Heart left ventricle (tissue), 16 donors: ENCODE data around the gene LCK. TPM values are rescaled to one million over a fixed set of nuclear protein-coding genes. Genes with fewer than 3 reads are reported as not detected.

Experiments
- ATAC-seq, 4 donors: fragments of 200-7000 bp; cut with Tn5 transposase; one replicate each; pipeline ENCODE4 v1.9.1; 2020 to 2022; ENCODE audit warnings: moderate library complexity in 4 of 4, mild to moderate bottlenecking in 3 of 4, moderate number of reproducible peaks in 1 of 4
- DNase-seq, 5 donors: peaks; one replicate each; pipeline ENCODE4 v3.0.0-alpha.2; 2020
- H3K27ac ChIP-seq, 12 donors: fragments of 200-600 bp; sonication (generic) in 4 of 12; one replicate each; pipeline versions ENCODE4 v1.5.0 to v1.8.0; 2016 to 2022; ENCODE audit warnings: mild to moderate bottlenecking in 2 of 12
- H3K27me3 ChIP-seq, 9 donors: fragments of 200-600 bp; sonication (generic) in 2 of 9; one replicate each; pipeline versions ENCODE4 v1.5.1 to v1.8.0; 2016 to 2022; ENCODE audit warnings: mild to moderate bottlenecking in 3 of 9
- H3K36me3 ChIP-seq, 9 donors: fragments of 200-600 bp; sonication (generic) in 2 of 9; one replicate each; pipeline versions ENCODE4 v1.5.0 to v1.8.0; 2018 to 2022; ENCODE audit warnings: mild to moderate bottlenecking in 2 of 9
- H3K4me1 ChIP-seq, 12 donors: fragments of 200-600 bp; sonication (generic) in 4 of 12; one replicate each; pipeline versions ENCODE4 v1.5.0 to v1.8.0; 2016 to 2022; ENCODE audit warnings: mild to moderate bottlenecking in 3 of 12
- H3K4me3 ChIP-seq, 12 donors: fragments of 200-600 bp; sonication (generic) in 4 of 12; one replicate each; pipeline versions ENCODE4 v1.5.0 to v1.8.0; 2017 to 2022; ENCODE audit warnings: mild to moderate bottlenecking in 9 of 12, moderate library complexity in 4 of 12
- H3K9me3 ChIP-seq, 12 donors: fragments of 200-600 bp; sonication (generic) in 4 of 12; one replicate each; pipeline versions ENCODE4 v1.5.0 to v1.8.0; 2016 to 2022; ENCODE audit warnings: mild to moderate bottlenecking in 1 of 12
- POLR2A ChIP-seq, 2 donors: fragments of 450-650 bp; IDR thresholded peaks; one replicate each; pipeline ENCODE4 v1.6.1; 2017; ENCODE audit warnings: antibody characterized with exemption in 2 of 2, mild to moderate bottlenecking in 2 of 2, moderate library complexity in 2 of 2
- WGBS, 4 donors: extraction: QIAGEN DNeasy Blood & Tissue Kit in 2 of 4; methylation state at CpG; one replicate each; pipeline versions ENCODE4 v1.1.5 to v1.1.7; 2013 to 2018; 5-methylcytosine and 5-hydroxymethylcytosine counted together
- intact Hi-C, 10 donors: fragments of 100-400 bp; cut with DNase I; formaldehyde crosslinking; loops; one replicate each; pipeline versions ENCODE4 v1.11.1 to v1.14.2; 2022
- polyA plus RNA-seq, 2 donors: library from polyadenylated mRNA; stranded (reverse); fragments of 200-250 nt; gene quantifications; one replicate each; pipeline ENCODE4 v1.2.3, GENCODE V29; 2013
- total RNA-seq, 9 donors: library from RNA; depleted of rRNA in 2 of 9; stranded (reverse); fragments of >200 nt in 2 of 9; fragmentation: NEBNext Ultra II Directional in 3 of 9; extraction: Animal tissue kit (Norgen Biotek cat#: 25700) in 3 of 9; gene quantifications; one replicate each; pipeline versions ENCODE4 v1.1.0 to v1.2.4, GENCODE V29; 2016 to 2023
- TF ChIP-seq, protein P1 (sequence below), 12 donors: fragments of 200-600 bp; sonication (generic) in 4 of 12; IDR thresholded peaks; one replicate each; pipeline versions ENCODE4 v1.5.0 to v1.8.0; 2018 to 2022; ENCODE audit warnings: antibody characterized with exemption in 12 of 12, mild to moderate bottlenecking in 5 of 12
- donor health status: ischemic (EF 13 %, LVEDD 7.1; RV severe dilation, severe dysfunction).
- donor health status: healthy with polysubstance abuse.
- donor health status: DM: no; HTN: yes; CAD: no.
- donor health status: DM: no; HTN: no; CAD: no.
- donor health status: ischemic (EF 25% LVEDD 6.9; RV normal size, moderate dysfunction).
- donor health status: ischemic (EF 25% LVEDD 5.7; RV mildly dilated, moderate dysfunction).
- donor health status: healthy.
- donor health status: DM: yes; HTN: yes; CAD: no.
- donor health status: ischemic (EF 35%, LVEDD 5.7; RV mildly dilated, moderate dysfunction).
- donor health status: nonischemic (EF 11% LVEDD 7.7; RV severe dilation, severe dysfunction).
- donor health status: DM: yes; HTN: yes; CAD: no.
- donor health status: PGD.
- donor health status: ischemic (EF 29% LVEDD 5.4; RV normal size, mild dysfunction).
- donor health status: nonischemic (EF 23%, LVEDD 6.1; RV moderate dilation, normal function).

The LCK gene
- total and polyA plus RNA-seq, 11 donors: 0.34 to 7.6 (median 0.49) TPM; not detected in 3

DNA sequence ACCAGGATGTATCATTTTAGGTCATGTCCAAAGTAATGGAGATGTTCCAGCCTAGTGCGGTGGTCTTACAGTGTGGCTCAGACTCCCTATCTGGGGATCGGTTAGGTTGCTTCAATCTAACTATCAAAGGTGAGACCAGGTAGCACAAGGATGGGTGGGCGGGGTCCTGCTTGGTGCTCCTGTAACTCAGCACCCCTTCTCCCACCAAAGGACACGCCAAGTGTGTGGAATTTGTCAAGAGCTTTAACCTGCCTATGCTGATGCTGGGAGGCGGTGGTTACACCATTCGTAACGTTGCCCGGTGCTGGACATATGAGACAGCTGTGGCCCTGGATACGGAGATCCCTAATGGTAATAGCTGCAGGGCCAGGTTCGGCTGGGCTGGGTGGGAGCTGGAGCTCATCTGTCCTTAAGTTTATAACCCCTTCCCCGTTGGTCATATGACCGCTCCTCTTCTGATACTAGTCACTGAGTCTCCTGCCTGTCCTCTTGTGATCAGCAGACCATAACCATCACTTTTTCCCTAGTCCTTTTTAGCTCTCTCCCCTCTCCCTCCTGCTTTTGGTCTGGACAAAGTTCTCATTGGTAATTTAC, 79.6 kb downstream of the LCK start:
- H3K4me1 ChIP-seq: peaks cover 0 to 17% (median 9%) of the 10 kb centered on the region in 12 donors
- no peak overlapping the region for H3K27ac ChIP-seq
- peaks cover 0 to 88% (median 77%) of the 10 kb centered on the region in 9 donors for H3K36me3 ChIP-seq
- no peak for TF ChIP-seq POLR2A (IDR thresholded peaks at IDR 0.05)
- TF ChIP-seq, protein P1, sequence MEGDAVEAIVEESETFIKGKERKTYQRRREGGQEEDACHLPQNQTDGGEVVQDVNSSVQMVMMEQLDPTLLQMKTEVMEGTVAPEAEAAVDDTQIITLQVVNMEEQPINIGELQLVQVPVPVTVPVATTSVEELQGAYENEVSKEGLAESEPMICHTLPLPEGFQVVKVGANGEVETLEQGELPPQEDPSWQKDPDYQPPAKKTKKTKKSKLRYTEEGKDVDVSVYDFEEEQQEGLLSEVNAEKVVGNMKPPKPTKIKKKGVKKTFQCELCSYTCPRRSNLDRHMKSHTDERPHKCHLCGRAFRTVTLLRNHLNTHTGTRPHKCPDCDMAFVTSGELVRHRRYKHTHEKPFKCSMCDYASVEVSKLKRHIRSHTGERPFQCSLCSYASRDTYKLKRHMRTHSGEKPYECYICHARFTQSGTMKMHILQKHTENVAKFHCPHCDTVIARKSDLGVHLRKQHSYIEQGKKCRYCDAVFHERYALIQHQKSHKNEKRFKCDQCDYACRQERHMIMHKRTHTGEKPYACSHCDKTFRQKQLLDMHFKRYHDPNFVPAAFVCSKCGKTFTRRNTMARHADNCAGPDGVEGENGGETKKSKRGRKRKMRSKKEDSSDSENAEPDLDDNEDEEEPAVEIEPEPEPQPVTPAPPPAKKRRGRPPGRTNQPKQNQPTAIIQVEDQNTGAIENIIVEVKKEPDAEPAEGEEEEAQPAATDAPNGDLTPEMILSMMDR (IDR thresholded peaks at IDR 0.05): no peak
- no peak for ATAC-seq
- intact Hi-C loops: loop anchor here in 2 of 10 donors (5.0 to 10.0 kb wide), 2 partner anchors 82 to 106 kb away; partner anchors contain the start of genes EIF3I (in 1 of the 2) and TMEM234 (in 1 of the 2)
- peaks cover 0 to 5% (median 0%) of the 10 kb centered on the region in 9 donors for H3K27me3 ChIP-seq
- WGBS, 4 donors: 90 to 94% (median 92%) methylated on average over 12 of the region's 12 CpGs
- no peak overlapping the region for H3K4me3 ChIP-seq
- H3K9me3 ChIP-seq: no peaks in the 10 kb centered on the region
- DNase-seq: no peak

DNA sequence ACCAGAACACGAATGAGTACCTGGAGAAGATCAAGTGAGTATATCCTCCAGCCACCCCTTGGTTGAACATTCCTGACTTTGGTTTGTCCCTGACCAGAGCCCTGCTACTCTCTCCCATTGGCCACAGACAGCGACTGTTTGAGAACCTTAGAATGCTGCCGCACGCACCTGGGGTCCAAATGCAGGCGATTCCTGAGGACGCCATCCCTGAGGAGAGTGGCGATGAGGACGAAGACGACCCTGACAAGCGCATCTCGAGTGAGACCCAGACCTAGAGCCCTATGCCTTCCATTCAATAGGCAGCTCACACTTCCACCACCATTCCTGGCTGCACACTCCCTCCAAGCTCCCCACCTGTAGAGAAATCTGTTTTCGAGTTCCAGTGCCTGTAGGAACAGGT, 80.5 kb downstream of the LCK start:
- Histone ChIP-seq H3K27ac (no peak overlapping the region), H3K36me3 (peaks cover 0 to 79% (median 68%) of the 10 kb centered on the region in 9 donors), H3K9me3 (no peaks in the 10 kb centered on the region), H3K27me3 (peaks cover 0 to 5% (median 0%) of the 10 kb centered on the region in 9 donors), H3K4me3 (no peak overlapping the region), H3K4me1 (peaks cover 0 to 25% (median 10%) of the 10 kb centered on the region in 12 donors)
- intact Hi-C loops: loop anchor here in 2 of 10 donors (5.0 to 10.0 kb wide), 2 partner anchors 81 to 107 kb away; partner anchors contain the start of genes EIF3I (in 1 of the 2) and TMEM234 (in 1 of the 2)
- TF ChIP-seq, protein P1 (IDR thresholded peaks at IDR 0.05): no peak
- DNase-seq (no peak), ATAC-seq (no peak)
- 90 to 95% (median 91%) methylated on average over 11 to 12 of the region's 12 CpGs for WGBS, 4 donors

DNA sequence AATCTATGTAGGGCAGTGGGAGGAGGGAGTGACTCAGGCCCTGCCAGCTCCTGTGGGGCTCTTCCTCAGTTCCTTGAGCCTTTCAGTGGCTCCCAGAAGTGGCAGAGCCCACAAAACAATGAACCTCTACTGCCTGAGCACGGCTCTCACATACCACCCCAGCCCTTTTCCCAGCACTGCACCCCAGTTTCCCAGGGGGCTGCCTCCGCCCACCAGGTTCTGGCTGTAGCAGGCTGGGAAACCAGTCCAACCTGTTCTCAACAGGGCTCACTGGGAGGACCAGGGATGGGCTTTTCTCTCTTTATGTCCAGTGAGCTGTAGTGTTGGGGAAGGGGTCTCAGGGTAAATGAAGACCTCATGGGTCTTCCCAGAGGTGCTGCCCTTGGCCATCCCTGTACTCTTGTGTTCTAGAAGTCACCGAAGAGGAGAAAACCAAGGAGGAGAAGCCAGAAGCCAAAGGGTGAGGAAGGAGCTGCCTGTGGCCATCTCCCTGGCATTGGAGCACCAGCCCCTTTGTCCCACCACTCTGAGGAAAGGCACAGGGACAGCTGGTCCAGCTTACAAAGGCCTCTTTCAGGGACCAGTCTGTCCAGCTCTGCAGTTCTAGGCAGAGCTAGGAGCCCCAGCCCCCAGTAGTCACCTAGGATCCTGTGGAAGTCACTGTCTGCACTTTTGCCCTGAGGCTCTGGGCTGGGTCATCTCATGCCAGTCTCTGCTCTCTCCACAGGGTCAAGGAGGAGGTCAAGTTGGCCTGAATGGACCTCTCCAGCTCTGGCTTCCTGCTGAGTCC, 81.4 kb downstream of the LCK start:
- Histone ChIP-seq H3K27ac (no peak overlapping the region), H3K36me3 (peaks cover 0 to 70% (median 59%) of the 10 kb centered on the region in 9 donors), H3K9me3 (no peaks in the 10 kb centered on the region), H3K4me1 (peaks cover 3 to 34% (median 18%) of the 10 kb centered on the region in 12 donors), H3K4me3 (no peak overlapping the region), H3K27me3 (peaks cover 0 to 5% (median 0%) of the 10 kb centered on the region in 9 donors)
- DNase-seq (no peak), ATAC-seq (no peak)
- intact Hi-C loops: loop anchor here in 2 of 10 donors (5.0 to 10.0 kb wide), 2 partner anchors 80 to 108 kb away; partner anchors contain the start of genes EIF3I (in 1 of the 2) and TMEM234 (in 1 of the 2)
- WGBS, 4 donors: 76 to 92% (median 85%) methylated on average over 3 of the region's 3 CpGs
- no peak for TF ChIP-seq POLR2A (IDR thresholded peaks at IDR 0.05)
- TF ChIP-seq, protein P1 (IDR thresholded peaks at IDR 0.05): no peak
